ENCODE results near the gene PTS. TPM values are rescaled to one million over a fixed set of nuclear protein-coding genes. Genes with fewer than 3 reads are reported as not detected.

PTS gene
- polyA plus RNA-seq, 2 of the 4 experiments (the other 2 are of a cell fraction), result 33.9 to 48.5 TPM

- Histone ChIP-seq H3K27ac (no peak overlapping the region), H3K9me3 (no peaks in the 10 kb centered on the region), H3K4me2 (no peak overlapping the region), H3K4me1 (peaks cover 20% of the 10 kb centered on the region), H3K4me3 (no peak overlapping the region)
- ChIA-PET POLR2A (no interaction called here), CTCF (interaction anchor here (5.6 kb wide), 1 partner anchor 63 kb away, joined by 50 read pairs; no protein-coding TSS in a partner anchor)
- no peak for DNase-seq (ENCODE audit: low read depth in 1 of 2, low spot score in 1 of 2)
- no peak for TF ChIP-seq EHMT2 (IDR thresholded peaks at IDR 0.05; ENCODE audit: low read depth)
- no peak for TF ChIP-seq PHF8 (IDR thresholded peaks at IDR 0.05; ENCODE audit: borderline replicate concordance, low read depth)
- TF ChIP-seq RAD21 (conservative IDR thresholded peaks at IDR 0.05 in 1 of 2, IDR thresholded peaks at IDR 0.05 in 1 of 2), result no peak
- TF ChIP-seq NFE2L2 (conservative IDR thresholded peaks at IDR 0.05; ENCODE audit: low read length), result no peak
- no peak for TF ChIP-seq MAFK (IDR thresholded peaks at IDR 0.05; ENCODE audit: partially characterized antibody)
- no peak for TF ChIP-seq MYC (IDR thresholded peaks at IDR 0.05; ENCODE audit: borderline replicate concordance, low read length)
- TF ChIP-seq USF2 (IDR thresholded peaks at IDR 0.05), result no peak
- FAIRE-seq, result no peak
- no peak for ATAC-seq
- WGBS (ENCODE audit: missing lambda C conversion rate), result 91% methylated on average over 4 of the region's 4 CpGs
These were observed 48.6 kb upstream of the PTS start for GRCh38 chr11:112177589-112177988.

- Histone ChIP-seq H3K4me3 (no peak overlapping the region), H3K4me1 (peaks cover 11% of the 10 kb centered on the region; the same call in 2 of the 3 replicates), H3K4me2 (no peak overlapping the region), H3K9me3 (no peaks in the 10 kb centered on the region), H3K27ac (no peak overlapping the region)
- ChIA-PET CTCF (interaction anchor here (5.6 kb wide), 1 partner anchor 64 kb away, joined by 50 read pairs; no protein-coding TSS in a partner anchor), POLR2A (no interaction called here)
- ATAC-seq (no peak), FAIRE-seq (no peak), DNase-seq (ENCODE audit: low read depth in 1 of 2, low spot score in 1 of 2) (no peak)
- no peak for TF ChIP-seq EHF (CRISPR knock-in tag; IDR thresholded peaks at IDR 0.05)
- no peak for TF ChIP-seq EP300 (IDR thresholded peaks at IDR 0.05)
- TF ChIP-seq E2F6 (IDR thresholded peaks at IDR 0.05; ENCODE audit: borderline replicate concordance, low read depth), result no peak
- 3% methylated on average over 1 of the region's 1 CpG for WGBS (ENCODE audit: missing lambda C conversion rate)
These were observed 47.8 kb upstream of the PTS start for GRCh38 chr11:112178428-112178827.

- Histone ChIP-seq H3K4me3 (no peak overlapping the region), H3K27ac (no peak overlapping the region), H3K9me3 (no peaks in the 10 kb centered on the region), H3K4me2 (no peak overlapping the region), H3K4me1 (peaks cover 11% of the 10 kb centered on the region; the same call in 2 of the 3 replicates)
- FAIRE-seq (no peak), DNase-seq (ENCODE audit: low read depth in 1 of 2, low spot score in 1 of 2) (no peak), ATAC-seq (no peak)
- ChIA-PET CTCF (interaction anchor here (5.6 kb wide), 1 partner anchor 65 kb away, joined by 50 read pairs; no protein-coding TSS in a partner anchor), POLR2A (no interaction called here)
- TF ChIP-seq ZFP36 (IDR thresholded peaks at IDR 0.05; ENCODE audit: borderline replicate concordance, partially characterized antibody) (no peak), EHMT2 (IDR thresholded peaks at IDR 0.05; ENCODE audit: low read depth) (no peak), FOSB (CRISPR knock-in tag; IDR thresholded peaks at IDR 0.05) (no peak), ATOH8 (CRISPR knock-in tag; IDR thresholded peaks at IDR 0.05; ENCODE audit: low read depth) (no peak), MAX (IDR thresholded peaks at IDR 0.05) (no peak)
- WGBS (ENCODE audit: missing lambda C conversion rate), result 87% methylated on average over 3 of the region's 3 CpGs
These were observed 47.3 kb upstream of the PTS start for GRCh38 chr11:112178936-112179335.

GRCh38 chr11:112179601-112180000, 46.6 kb upstream of the PTS start:
- Histone ChIP-seq H3K9me3 (no peaks in the 10 kb centered on the region), H3K4me1 (peaks cover 9% of the 10 kb centered on the region; the same call in 2 of the 3 replicates), H3K4me3 (no peak overlapping the region), H3K4me2 (no peak overlapping the region), H3K27ac (no peak overlapping the region)
- CTCF ChIA-PET, result interaction anchor here (5.6 kb wide), 1 partner anchor 65 kb away, joined by 50 read pairs; no protein-coding TSS in a partner anchor
- POLR2A ChIA-PET, result no interaction called here
- DNase-seq (ENCODE audit: low read depth in 1 of 2, low spot score in 1 of 2) (no peak), ATAC-seq (no peak), FAIRE-seq (no peak)
- TF ChIP-seq JUNB (IDR thresholded peaks at IDR 0.05) (no peak), GATA3 (IDR thresholded peaks at IDR 0.05; ENCODE audit: borderline replicate concordance) (no peak), HOXB13 (CRISPR knock-in tag; IDR thresholded peaks at IDR 0.05; ENCODE audit: low read depth) (no peak), BCL3 (IDR thresholded peaks at IDR 0.05) (no peak), FOXS1 (CRISPR knock-in tag; IDR thresholded peaks at IDR 0.05) (no peak), TP53 (CRISPR knock-in tag; IDR thresholded peaks at IDR 0.05) (no peak), HEYL (CRISPR knock-in tag; IDR thresholded peaks at IDR 0.05) (no peak), KDM5A (IDR thresholded peaks at IDR 0.05) (no peak), EHF (CRISPR knock-in tag; IDR thresholded peaks at IDR 0.05) (no peak), HMGXB4 (CRISPR knock-in tag; IDR thresholded peaks at IDR 0.05; ENCODE audit: borderline replicate concordance) (no peak), HES2 (IDR thresholded peaks at IDR 0.05) (no peak), ZC3H11A (IDR thresholded peaks at IDR 0.05) (no peak)

Measured in A549 (cell line).